HK-2 (cell line): ENCODE data around the gene SOX6.

ENCODE experiments used
- DNase-seq: peaks from one replicate; pipeline ENCODE4 v3.0.0-alpha.2; 2018; ENCODE audit not compliant: unreplicated experiment

SOX6 gene

DNA sequence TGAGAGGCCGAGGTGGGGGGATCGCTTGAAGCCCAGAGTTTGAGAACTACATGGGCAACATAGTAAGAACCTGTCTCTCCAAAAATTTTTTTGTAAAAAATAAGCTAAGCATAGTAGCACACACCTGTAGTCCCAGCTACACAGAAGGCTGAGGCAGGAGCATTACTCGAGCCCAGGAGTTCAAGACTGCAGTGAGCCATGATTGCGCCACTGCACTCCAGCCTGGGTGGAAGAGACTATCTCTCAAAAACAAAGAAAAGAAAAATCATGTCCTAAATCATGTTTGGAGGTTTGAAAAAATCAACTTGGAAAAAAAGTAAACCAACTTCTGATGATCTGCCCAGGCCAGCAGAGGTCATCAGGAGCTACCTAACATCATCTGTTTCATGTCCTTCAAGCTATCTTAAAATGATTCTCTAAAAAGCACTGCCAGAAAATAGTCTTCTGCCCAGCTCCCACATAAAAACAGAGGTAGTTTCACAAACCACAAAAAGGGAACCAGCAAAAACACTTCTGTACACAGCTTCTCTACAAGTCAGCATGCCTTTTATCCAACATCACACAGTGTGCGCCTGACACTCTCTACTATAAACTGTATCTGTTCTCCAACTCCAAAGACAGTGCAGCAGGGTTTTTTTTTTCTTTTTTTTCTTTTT, 165.0 kb downstream of the SOX6 start:
- no peak for DNase-seq

DNA sequence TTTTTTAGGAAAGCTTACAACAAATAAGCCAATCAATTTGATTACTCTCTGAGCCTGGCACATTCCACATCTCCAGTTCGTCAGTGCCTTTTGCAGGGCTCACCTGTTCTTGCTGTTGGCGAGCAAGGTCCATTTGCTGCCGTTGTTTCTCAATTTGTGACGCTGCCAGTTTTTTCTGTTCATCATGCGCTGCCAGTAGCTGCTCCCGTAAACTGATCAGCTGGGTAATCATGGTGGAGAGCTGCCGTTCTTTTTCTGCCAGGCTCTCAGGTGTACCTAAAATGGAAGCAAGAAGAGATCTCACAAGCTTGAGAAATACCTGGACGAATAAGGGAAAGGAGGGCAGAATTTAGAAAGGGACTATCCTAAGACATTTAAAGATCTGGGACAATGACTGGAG, 169.7 kb downstream of the SOX6 start:
- no peak for DNase-seq

DNA sequence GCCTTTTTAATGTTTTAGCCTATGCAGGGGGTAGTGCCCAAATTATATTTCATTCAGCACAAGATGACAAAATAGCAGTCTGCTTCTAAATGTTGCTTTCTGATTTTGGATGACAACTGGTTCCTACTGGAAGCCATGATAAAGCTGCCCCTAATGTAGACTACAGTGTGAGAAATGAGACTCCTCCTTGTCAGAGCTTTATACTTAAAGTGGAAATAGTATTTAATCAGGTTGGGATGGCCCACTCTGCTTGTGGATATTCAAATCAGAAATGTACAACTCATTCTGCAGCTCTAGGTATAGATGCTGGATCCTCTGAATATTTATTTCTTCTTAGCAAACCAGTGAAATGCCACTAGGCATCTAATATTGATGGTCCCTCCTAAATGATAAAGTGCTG, 171.3 kb downstream of the SOX6 start:
- no peak for DNase-seq

DNA sequence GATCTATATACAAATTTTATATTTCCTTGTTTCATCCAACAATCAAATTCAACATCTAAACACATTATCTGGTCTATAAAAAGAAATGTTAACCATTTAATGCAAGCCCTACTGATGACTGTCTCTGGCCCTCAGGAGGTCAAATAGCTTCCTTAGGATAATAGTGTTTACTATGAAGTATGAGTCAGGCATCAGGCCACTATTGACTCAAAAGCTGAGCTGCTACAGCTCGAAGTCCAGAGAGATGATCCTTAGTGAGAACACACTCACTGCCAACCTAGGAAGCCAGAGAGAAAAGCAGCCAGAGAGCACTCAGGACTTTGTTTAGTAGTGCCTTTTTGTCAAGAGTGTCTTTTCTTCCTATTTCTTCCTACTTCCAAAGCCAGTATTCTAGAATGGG, 171.8 kb downstream of the SOX6 start:
- DNase-seq = peak; percentile 11

DNA sequence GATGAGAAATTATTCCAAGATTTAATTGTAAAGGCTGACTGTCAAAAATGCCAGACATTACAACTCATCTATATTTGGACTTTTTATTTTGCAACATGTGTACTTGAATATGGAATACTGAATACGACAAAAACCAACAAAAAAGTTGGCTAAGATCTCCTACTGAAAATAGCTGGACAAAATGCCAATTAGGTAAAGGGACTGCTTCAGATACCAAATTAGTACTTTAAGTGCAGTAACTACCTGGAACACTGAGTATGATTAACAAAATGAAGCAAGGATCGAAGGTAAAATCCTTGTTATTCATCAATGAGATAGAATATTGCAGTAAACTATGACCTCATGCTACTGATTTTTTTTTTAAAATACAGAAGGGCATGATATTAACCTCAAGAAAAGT, 173.8 kb downstream of the SOX6 start:
- DNase-seq = no peak

DNA sequence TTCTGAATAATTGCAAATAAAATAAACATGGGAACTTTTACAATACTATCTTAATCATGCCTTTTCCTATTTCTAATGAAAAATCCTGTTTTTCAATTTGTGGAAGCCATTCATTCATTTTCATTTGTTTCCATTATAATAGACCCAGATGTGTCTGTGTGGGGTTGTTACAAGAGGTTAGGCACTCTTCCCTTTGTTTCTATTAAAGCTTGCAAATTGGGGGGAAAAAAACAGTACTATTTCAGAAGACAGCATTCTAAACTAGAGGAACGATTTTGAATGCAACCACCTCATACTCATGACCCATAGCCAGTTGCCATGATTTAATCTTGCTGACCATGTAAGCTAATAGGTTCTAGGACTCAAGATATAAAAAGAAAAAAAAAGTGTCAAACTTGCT, 175.5 kb downstream of the SOX6 start:
- no peak for DNase-seq

DNA sequence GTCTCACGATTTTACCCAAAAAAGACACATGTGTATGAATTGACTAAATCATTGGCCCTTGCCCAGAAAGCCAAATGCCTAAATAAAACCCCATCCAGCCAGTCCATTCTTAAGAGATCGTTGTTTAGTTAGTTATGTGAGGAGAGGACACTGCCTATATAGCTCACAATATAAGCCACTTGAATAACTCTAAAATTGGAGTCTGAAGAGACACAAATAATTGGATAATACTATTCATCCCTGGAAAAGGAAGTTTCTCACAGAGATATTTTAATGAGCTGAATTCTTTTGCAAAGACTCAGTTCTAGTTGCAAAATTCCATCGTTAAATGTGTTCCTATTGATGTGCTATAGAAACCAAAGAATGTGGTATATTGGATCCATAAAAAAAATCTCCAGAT, 176.7 kb downstream of the SOX6 start:
- no peak for DNase-seq

DNA sequence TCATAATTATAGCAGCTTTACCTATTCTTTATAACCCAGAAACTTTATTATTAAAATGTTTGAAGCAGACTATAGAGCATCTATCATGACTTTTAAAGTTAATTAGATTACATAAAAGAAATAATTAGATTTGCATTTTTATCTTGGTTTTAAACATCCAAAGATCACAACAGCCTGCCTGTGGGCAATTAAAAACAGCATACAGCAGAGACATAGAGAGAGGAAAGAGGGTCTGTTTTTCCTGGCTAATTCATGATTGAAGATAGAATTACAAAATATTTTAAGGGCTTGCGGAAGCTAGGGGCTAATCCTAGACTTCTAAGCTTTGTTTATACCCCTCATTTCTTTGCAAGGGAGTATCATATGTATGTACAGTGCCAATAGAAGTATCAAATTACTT, 178.1 kb downstream of the SOX6 start:
- no peak for DNase-seq

DNA sequence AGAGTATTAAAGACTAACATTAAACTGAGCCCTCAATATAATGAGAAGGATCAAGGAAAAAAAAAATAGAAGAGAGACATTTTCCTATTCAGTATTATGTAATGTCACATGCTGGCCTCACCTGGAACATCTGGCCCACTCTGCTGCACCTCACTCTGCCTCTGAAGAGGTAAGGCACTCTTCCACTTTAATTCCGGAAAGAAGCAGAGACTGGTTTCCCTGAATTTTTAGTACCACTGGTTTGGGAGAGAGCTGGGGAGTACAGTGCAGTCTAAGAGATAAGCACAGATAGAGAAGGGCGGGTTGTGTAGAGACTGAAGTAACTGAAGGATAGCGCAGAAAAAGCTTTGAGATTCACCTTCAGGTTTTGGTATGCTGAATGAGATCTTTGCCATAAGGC, 178.7 kb downstream of the SOX6 start:
- no peak for DNase-seq

GRCh38 chr11:16173798-16174197, 182.5 kb downstream of the SOX6 start:
- DNase-seq = no peak

DNA sequence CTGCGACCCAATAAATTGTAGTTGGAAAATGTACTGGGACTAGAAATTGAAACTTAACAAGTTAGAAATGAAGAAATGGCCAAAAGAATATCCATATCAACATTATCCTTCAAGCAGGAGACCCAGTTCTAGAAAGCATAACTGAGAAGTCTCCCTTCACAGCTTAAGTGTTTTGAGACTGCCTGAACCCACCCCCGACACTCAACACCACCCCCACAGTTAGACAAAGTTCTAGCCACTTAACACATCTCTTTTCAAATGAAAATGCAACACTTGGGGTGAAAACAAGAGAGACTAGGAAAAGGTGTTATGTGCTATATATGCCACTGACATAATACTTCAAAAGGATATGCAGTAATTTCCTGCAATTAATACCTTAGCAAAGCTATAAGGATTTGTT, 184.5 kb downstream of the SOX6 start:
- DNase-seq = no peak

DNA sequence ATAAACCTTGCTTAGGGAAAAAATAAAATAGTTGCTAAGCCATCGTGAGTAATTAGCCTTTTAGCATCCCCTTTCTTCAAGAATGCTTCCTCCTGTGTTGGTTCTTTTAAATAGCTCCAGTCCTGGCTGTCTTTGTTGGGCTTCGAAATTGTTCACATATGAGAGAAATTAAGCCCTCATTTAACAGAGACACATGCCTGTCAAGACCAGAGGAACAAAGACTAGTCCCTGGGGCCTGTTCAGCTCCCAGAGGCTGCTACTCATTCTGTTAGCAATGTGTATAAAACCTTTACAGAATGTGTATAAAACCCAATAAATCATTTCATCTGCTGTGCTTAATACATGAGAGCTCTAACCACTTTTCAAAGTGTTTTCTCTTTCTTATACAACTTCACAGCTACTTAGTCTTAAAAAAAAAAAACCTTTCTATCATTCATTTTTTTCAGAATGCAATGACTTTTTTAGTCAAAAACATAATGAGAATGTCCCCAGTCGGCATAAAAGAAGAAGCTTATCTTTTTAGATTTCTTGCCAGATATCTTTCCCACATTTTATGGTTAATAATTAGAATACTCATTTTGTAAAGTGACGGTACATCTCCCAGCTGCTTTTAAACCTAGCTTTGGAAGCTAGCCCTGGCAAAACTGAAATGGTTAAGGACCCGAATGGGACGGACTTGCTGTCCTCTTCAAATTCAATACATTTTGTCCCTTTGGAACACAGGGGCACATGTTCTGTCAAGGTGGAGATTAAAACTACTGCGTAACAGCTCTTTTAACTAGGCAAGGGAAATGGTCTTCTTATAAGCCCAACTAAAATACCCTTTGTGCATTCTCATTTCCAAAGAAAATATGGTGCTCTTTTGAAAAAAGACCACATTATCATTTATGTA, 186.1 kb downstream of the SOX6 start:
- DNase-seq = no peak

DNA sequence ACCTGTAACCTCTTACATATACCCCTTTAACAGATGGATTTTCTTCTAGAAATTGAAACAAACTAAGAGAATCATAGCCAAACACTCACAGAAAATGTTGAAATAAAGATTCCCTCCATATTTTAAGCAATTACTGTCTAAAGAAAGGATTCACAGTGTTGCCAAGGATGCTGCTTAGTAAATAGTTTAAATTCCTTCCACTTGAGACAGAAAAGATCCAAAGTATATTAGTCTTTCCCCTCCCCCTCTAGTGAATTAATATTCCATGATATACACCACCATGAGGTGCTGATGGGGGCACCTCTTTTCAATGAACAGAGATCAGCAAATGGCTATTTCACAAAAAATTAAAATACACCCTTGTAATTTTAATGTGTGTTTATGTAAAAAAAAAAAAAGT, 186.8 kb downstream of the SOX6 start:
- no peak for DNase-seq

DNA sequence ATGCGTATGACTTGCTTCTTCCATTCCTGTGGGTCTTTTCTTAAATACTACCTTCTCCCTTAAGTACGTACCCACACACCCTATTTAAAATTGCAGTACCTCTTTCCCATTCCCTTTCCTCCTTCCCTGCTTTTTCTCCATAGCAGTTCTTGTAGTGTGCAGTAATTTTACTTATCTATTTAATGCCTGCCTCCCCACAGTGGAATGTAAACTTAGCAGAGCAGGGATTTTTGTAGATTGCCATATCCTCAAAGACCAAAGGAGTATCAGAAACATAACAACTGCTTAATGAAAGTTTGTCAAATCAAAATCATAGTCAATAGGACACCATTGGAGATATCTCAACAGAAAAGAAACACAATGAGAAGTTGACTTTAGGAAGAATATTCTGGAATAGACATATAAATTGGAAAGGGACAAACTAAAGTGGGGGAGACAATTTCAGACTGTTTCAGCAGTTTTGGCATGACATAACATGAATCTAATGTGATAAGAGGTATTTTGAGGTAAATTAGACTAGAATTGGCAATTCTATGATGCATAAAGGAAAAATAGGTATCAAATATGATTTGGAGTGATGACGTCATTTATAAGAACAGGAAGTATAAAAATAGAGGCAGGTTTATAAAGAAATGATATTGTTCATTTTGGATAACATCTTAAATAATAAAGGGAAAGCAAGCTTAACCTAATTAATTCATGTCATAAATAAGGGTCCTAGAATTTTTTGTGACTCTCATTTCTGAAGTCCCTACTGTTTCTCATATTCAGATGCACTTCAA, 188.4 kb downstream of the SOX6 start:
- DNase-seq = no peak

DNA sequence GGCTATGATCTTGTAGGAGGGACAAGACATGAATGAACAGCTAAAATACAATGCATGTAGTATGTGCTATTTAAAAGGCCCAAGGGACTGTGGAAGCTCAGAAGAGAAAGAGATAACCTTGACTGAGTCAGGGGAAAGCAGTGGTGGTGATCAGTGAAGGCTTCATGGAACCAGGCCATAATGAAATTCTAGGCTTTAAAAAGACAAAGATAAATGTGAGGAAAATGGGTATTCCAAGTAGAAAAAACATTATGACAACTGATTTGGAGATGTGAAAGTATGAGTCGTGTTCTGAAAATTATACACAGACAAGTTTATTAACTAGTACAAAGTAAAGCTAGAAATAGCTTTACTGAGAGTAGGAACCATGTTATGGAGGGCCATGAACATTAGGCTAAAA, 189.8 kb downstream of the SOX6 start:
- no peak for DNase-seq

DNA sequence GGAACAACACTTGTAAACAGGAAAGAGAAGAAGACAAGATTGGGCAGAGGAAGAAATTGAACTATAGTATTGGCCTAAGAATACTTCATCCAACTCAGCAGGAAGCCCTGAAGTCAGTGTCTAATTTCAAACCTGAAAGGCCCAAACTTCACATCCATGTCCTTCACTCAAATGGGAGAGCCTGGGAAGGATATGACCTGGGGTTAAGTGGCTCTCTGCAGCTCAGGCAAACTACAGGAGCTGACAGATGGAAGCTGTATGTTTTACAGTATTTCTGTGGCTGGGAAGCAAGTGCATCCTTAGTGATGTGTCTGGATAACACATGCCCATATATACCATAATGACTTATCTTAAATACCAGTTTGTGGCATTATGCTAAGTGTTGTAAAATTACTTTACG, 196.2 kb downstream of the SOX6 start:
- no peak for DNase-seq

DNA sequence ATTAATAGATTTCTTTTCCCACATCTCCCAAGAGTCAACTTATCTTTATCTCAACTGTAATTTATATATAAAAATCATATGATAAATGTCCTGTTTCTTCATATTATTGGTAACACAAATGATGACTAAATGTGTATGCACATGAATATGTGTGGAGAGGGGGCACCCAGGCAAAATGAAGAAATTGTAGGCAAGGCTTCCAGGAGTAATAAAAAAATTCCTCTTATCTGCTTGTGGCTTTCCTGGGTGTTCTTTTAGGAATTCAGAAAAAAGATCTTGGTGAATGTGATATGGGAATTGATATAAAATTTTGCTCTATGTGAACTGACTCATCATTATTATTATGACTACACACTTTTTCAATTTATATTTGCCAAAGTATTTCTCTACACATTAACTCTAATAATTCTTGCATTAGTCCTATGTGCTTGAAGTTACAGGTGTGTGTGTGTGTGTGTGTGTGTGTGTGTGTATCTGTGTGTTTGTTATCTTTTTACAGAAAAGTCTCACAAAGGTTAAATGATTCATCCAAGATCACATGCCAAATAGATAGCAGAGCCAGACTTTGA, 197.8 kb downstream of the SOX6 start:
- no peak for DNase-seq

- DNase-seq = no peak
These were observed 199.0 kb downstream of the SOX6 start for GRCh38 chr11:16157327-16157726.

GRCh38 chr11:16155448-16155847, 200.9 kb downstream of the SOX6 start:
- DNase-seq = no peak

- no peak for DNase-seq
These were observed 201.5 kb downstream of the SOX6 start for GRCh38 chr11:16154715-16155396.

DNA sequence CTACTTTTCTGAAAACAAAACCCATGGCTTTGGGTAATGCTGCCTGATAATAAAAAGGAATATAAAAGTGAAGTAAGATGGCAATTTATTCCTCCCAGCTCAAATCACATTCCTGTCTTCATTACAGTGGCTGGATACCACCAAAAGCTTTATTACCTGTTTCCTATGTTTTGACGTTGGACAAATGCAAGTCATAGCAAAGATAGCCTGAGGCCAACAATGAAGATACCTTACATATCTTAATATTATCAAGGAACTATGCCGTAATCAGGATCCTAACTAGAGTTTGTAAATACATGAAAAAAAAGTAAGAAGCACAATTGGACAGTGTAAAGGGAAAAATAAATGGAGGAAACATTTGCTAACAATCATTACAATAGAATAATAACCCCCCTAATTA, 202.4 kb downstream of the SOX6 start:
- DNase-seq = no peak

GRCh38 chr11:16151138-16151537, 205.2 kb downstream of the SOX6 start:
- no peak for DNase-seq
